ENCODE measurements around the gene KDR. TPM values are rescaled to one million over a fixed set of nuclear protein-coding genes. Genes with fewer than 3 reads are reported as not detected.

KDR gene
- total and polyA plus RNA-seq, 4 donors, result 0.46 to 42.1 (median 10.1) TPM

DNA sequence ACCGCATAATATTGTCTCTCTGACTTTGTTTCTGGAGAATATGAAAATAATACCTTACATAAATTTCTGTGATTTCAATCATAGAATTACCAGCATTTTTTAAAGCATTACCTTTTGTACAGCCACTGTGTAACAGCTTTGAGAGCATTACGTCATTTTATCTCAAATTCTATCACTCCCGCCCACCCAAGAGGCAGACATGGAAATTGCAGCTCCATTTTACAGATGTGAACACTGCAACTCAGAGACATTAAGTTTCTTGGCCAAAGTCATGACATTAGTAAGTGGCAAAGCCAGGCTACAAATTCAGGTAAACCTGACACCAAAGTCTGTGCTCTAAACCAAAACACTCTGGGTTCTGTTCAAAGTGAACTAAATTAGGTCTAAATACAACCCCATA lies 33.6 kb upstream of the KDR start:
- no peak overlapping the region for H3K4me3 ChIP-seq (ENCODE audit: low read length in 2 of 2)
- no peak for ATAC-seq (ENCODE audit: low FRiP score)
- intact Hi-C loops (cut with DNase I), result no loop called here
- H3K4me1 ChIP-seq (ENCODE audit: control insufficient read depth in 1 of 2, insufficient read depth in 2 of 2, low read length in 2 of 2), result no peaks in the 10 kb centered on the region
- H3K9me3 ChIP-seq (ENCODE audit: control insufficient read depth, low read length), result peaks cover 1% of the 10 kb centered on the region
- H3K27ac ChIP-seq (ENCODE audit: low read depth in 1 of 2, low read length in 2 of 2), result no peak overlapping the region
- WGBS, 2 donors, result 54 to 71% methylated on average over 3 of the region's 3 CpGs
- no peak for DNase-seq
- H3K36me3 ChIP-seq (ENCODE audit: control insufficient read depth in 1 of 2, insufficient read depth in 2 of 2, low read length in 1 of 2), result no peaks in the 10 kb centered on the region
- peaks cover 0 to 1% of the 10 kb centered on the region in 2 donors for H3K27me3 ChIP-seq (ENCODE audit: control insufficient read depth in 1 of 2, insufficient read depth in 2 of 2, low read length in 1 of 2)

DNA sequence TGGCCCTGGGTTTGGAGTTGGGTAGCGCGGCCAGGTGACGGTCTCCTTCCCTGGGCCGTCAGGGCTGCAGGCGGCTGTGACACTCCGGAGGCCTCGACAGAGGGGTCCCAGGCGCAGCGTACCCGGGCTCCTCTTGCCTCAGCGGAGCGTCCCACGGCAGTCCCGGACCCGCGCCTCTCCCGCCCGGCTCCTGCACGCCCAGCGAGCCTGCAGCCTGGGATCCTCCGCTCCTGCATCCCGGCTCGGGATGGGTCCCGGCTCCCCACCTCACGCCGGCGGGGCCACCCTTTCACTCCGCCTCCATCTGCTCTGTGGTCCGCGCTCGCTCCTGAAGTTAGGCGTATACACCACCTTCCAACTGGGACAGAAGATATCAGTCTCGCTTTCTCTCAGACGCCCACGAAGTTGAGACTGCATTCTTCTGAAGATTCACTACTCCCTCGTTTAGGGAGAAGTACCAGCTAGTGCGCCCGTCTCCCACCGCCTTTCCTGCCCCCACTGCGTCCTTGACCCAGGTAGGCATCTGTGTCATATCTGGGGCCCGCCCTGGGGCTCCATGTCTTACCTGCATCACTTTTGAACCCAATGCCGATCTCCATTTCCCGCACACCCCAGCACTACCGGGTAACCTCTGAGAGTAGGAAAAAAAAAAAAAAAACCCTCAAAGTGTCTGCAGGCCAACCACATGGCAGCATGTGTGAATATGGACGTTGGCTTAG lies 32.3 kb upstream of the KDR start:
- intact Hi-C loops (cut with DNase I), result no loop called here
- 14 to 28% methylated on average over 37 to 45 of the region's 45 CpGs for WGBS, 2 donors
- Histone ChIP-seq H3K36me3 (ENCODE audit: control insufficient read depth in 1 of 2, insufficient read depth in 2 of 2, low read length in 1 of 2) (no peaks in the 10 kb centered on the region), H3K4me3 (ENCODE audit: low read length in 2 of 2) (no peak overlapping the region), H3K27ac (ENCODE audit: low read depth in 1 of 2, low read length in 2 of 2) (no peak overlapping the region), H3K4me1 (ENCODE audit: control insufficient read depth in 1 of 2, insufficient read depth in 2 of 2, low read length in 2 of 2) (no peaks in the 10 kb centered on the region), H3K27me3 (ENCODE audit: control insufficient read depth in 1 of 2, insufficient read depth in 2 of 2, low read length in 1 of 2) (no peaks in the 10 kb centered on the region), H3K9me3 (ENCODE audit: control insufficient read depth, low read length) (no peaks in the 10 kb centered on the region)
- ATAC-seq (ENCODE audit: low FRiP score) (peak; percentile 38), DNase-seq (no peak)

DNA sequence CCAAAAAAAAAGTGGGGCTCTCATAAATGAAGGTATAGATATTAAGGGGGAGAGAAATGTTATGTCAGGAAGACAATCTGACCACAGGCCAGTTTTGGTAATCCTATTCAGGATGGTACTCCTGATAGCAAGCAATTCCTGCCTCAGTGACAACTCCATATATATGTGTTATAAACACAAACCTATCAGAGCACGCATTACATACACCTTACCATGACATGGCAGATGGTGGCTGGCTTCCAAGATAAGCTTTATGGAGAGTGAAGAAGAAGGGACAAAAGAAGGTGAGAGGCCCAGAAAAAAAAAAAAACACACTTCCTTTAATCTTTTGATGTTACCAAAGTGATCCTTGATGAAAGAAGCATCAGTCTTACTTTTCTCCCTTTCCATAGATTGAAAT lies 29.5 kb upstream of the KDR start:
- intact Hi-C loops (cut with DNase I), result no loop called here
- H3K9me3 ChIP-seq (ENCODE audit: control insufficient read depth, low read length), result no peaks in the 10 kb centered on the region

DNA sequence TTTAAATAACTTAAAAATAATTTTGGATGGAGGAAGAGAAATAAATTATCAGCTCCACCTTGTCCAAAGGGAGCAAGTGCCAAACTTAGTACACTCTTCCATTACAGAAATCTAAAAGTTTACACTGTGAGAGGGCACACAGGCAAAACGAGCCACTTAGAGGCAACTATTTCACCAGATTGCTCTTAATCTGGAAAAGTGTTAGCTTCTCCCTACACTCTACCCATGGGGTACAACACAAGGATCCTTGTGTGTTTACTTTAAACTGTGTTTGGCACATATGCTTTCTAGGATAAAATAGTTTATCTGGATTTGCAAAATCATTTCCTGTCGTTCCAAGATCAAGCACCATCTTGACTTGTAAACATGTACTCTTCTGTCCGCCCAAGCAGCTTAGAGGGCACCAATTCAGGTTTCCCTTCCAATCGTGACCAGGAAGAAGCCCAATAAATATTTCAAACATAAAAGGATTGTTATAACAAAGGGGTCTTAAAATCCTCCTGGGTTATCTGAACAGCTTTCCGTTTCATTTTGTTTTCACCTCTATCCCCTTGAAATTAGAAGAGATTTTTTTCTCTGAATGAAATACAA lies 29.0 kb upstream of the KDR start:
- no peaks in the 10 kb centered on the region for H3K27me3 ChIP-seq (ENCODE audit: control insufficient read depth in 1 of 2, insufficient read depth in 2 of 2, low read length in 1 of 2)
- H3K4me1 ChIP-seq (ENCODE audit: control insufficient read depth in 1 of 2, insufficient read depth in 2 of 2, low read length in 2 of 2), result no peaks in the 10 kb centered on the region
- intact Hi-C loops (cut with DNase I), result no loop called here
- H3K27ac ChIP-seq (ENCODE audit: low read depth in 1 of 2, low read length in 2 of 2), result no peak overlapping the region
- 46 to 58% methylated on average over 5 of the region's 5 CpGs for WGBS, 2 donors
- DNase-seq, result no peak
- H3K9me3 ChIP-seq (ENCODE audit: control insufficient read depth, low read length), result no peaks in the 10 kb centered on the region
- H3K36me3 ChIP-seq (ENCODE audit: control insufficient read depth in 1 of 2, insufficient read depth in 2 of 2, low read length in 1 of 2), result no peaks in the 10 kb centered on the region
- H3K4me3 ChIP-seq (ENCODE audit: low read length in 2 of 2), result no peak overlapping the region
- no peak for ATAC-seq (ENCODE audit: low FRiP score)

More for the DNA sequence above, 29.5 kb upstream of the KDR start:
- H3K36me3 ChIP-seq (ENCODE audit: control insufficient read depth in 1 of 2, insufficient read depth in 2 of 2, low read length in 1 of 2), result no peaks in the 10 kb centered on the region
- no peak overlapping the region for H3K27ac ChIP-seq (ENCODE audit: low read depth in 1 of 2, low read length in 2 of 2)
- no peak overlapping the region for H3K4me3 ChIP-seq (ENCODE audit: low read length in 2 of 2)
- DNase-seq (no peak), ATAC-seq (ENCODE audit: low FRiP score) (no peak)
- 87 to 96% methylated on average over 1 of the region's 1 CpG for WGBS, 2 donors
- H3K27me3 ChIP-seq (ENCODE audit: control insufficient read depth in 1 of 2, insufficient read depth in 2 of 2, low read length in 1 of 2), result no peaks in the 10 kb centered on the region
- no peaks in the 10 kb centered on the region for H3K4me1 ChIP-seq (ENCODE audit: control insufficient read depth in 1 of 2, insufficient read depth in 2 of 2, low read length in 2 of 2)

DNA sequence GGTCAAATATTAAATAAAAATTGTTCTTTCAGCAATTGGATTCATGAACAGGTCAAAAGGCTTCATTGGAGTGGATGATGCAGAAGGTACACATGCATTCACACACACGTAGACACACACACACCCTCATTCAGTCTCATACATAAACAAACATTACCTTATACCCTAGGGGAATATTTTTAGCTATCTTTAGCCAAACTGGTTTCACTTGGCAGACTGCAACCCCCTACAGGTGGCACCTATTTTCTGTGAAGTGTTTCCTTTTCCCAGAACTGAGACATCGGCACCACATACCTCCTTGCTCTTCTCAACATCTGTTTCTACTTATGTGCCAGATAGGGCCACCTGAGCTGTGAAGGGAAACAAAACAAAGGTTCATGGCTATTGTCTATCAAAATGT lies 18.5 kb upstream of the KDR start:
- Histone ChIP-seq H3K4me1 (ENCODE audit: control insufficient read depth in 1 of 2, insufficient read depth in 2 of 2, low read length in 2 of 2) (no peaks in the 10 kb centered on the region), H3K27ac (ENCODE audit: low read depth in 1 of 2, low read length in 2 of 2) (no peak overlapping the region), H3K4me3 (ENCODE audit: low read length in 2 of 2) (no peak overlapping the region), H3K27me3 (ENCODE audit: control insufficient read depth in 1 of 2, insufficient read depth in 2 of 2, low read length in 1 of 2) (no peaks in the 10 kb centered on the region), H3K36me3 (ENCODE audit: control insufficient read depth in 1 of 2, insufficient read depth in 2 of 2, low read length in 1 of 2) (no peaks in the 10 kb centered on the region), H3K9me3 (ENCODE audit: control insufficient read depth, low read length) (no peaks in the 10 kb centered on the region)
- WGBS, 2 donors, result 24 to 41% methylated on average over 2 of the region's 2 CpGs
- intact Hi-C loops (cut with DNase I), result no loop called here
- ATAC-seq (ENCODE audit: low FRiP score) (no peak), DNase-seq (no peak)

DNA sequence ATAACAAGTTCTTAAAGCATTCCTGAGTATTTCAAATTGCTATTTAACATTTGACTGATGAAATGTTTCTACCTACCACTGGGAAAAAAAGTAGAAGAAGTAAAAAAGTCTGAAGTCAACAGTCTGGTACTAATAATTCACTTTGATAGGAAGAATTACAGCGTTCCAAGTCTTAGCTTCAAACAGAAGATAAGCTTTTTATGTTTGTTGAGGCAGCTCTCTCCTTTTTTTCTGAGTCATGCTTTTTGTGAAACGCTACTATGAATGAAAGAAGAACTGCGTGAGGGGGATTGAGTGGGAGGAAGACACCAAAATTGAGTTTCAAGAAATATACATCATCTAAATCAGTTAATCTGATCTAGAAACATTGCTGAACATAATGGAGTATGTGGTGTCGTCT lies 13.0 kb upstream of the KDR start:
- Histone ChIP-seq H3K36me3 (ENCODE audit: control insufficient read depth in 1 of 2, insufficient read depth in 2 of 2, low read length in 1 of 2) (no peaks in the 10 kb centered on the region), H3K27ac (ENCODE audit: low read depth in 1 of 2, low read length in 2 of 2) (no peak overlapping the region), H3K4me1 (ENCODE audit: control insufficient read depth in 1 of 2, insufficient read depth in 2 of 2, low read length in 2 of 2) (no peaks in the 10 kb centered on the region), H3K27me3 (ENCODE audit: control insufficient read depth in 1 of 2, insufficient read depth in 2 of 2, low read length in 1 of 2) (no peaks in the 10 kb centered on the region), H3K9me3 (ENCODE audit: control insufficient read depth, low read length) (no peaks in the 10 kb centered on the region), H3K4me3 (ENCODE audit: low read length in 2 of 2) (no peak overlapping the region)
- ATAC-seq (ENCODE audit: low FRiP score) (no peak), DNase-seq (no peak)
- intact Hi-C loops (cut with DNase I), result no loop called here
- WGBS, 2 donors, result 26 to 27% methylated on average over 4 of the region's 4 CpGs

DNA sequence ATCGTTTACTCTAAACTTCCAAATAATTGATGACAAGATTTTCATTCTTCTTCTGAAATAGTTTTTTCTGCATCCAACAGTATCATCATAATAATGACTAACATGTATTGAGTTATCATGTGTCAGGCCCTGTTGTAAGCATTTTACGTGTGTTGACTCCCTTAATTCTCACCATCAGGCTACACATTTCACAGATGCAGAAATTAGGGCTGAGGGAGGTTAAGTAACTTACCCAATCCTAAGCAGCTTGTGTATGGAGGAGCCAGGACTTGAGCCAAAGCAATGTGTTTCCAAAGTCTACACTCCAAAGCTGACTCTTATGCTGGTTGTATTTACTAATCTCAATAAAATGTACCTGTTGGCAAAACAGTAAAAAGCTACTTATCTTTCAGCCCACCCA lies 11.2 kb upstream of the KDR start:
- DNase-seq, result no peak
- intact Hi-C loops (cut with DNase I), result no loop called here
- WGBS, 2 donors, result 86 to 93% methylated on average over 2 of the region's 2 CpGs

DNA sequence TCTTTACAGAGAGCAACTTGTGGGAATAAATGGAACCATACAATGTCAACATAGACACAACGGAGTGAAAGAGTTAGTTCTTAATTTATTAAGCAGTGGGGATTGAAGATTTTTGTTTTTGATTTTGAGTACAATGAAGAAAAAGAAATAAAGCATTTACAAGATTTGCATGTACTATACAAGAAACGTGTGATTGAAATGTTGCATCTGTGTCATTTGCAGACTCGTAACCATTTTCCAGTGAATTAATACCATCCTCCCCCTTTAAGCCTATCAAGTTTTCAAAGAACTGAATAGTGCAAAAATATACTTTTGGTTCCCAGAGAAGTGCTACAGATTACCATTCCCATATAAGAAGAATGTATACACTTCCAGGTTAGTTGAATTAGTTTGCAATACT lies 8.6 kb upstream of the KDR start:
- no peaks in the 10 kb centered on the region for H3K36me3 ChIP-seq (ENCODE audit: control insufficient read depth in 1 of 2, insufficient read depth in 2 of 2, low read length in 1 of 2)
- intact Hi-C loops (cut with DNase I), result no loop called here

More for the DNA sequence above, 11.2 kb upstream of the KDR start:
- H3K9me3 ChIP-seq (ENCODE audit: control insufficient read depth, low read length), result no peaks in the 10 kb centered on the region
- ATAC-seq (ENCODE audit: low FRiP score), result no peak
- no peaks in the 10 kb centered on the region for H3K4me1 ChIP-seq (ENCODE audit: control insufficient read depth in 1 of 2, insufficient read depth in 2 of 2, low read length in 2 of 2)
- no peaks in the 10 kb centered on the region for H3K27me3 ChIP-seq (ENCODE audit: control insufficient read depth in 1 of 2, insufficient read depth in 2 of 2, low read length in 1 of 2)
- no peaks in the 10 kb centered on the region for H3K36me3 ChIP-seq (ENCODE audit: control insufficient read depth in 1 of 2, insufficient read depth in 2 of 2, low read length in 1 of 2)
- H3K27ac ChIP-seq (ENCODE audit: low read depth in 1 of 2, low read length in 2 of 2), result no peak overlapping the region
- no peak overlapping the region for H3K4me3 ChIP-seq (ENCODE audit: low read length in 2 of 2)

DNA sequence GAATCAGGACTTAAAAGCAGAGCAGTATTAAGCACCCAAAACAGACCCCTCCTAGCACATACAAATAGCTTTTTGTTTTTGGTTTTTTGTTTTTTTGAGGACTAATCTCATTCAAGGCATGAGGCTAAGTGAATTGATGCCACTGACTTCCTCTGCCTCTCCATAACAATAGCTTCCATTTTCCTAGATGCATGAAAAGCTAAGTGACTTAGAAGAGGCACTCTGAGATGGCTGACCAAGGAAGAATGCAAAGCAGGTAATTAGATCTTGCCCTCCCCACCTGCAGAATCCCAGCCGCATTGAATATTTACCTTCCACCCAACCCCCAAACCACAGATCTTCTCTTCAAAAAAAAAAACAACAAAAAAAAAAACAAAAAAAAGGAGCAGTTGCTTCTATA lies 7.4 kb upstream of the KDR start:
- H3K36me3 ChIP-seq (ENCODE audit: control insufficient read depth in 1 of 2, insufficient read depth in 2 of 2, low read length in 1 of 2), result no peaks in the 10 kb centered on the region
- no peaks in the 10 kb centered on the region for H3K4me1 ChIP-seq (ENCODE audit: control insufficient read depth in 1 of 2, insufficient read depth in 2 of 2, low read length in 2 of 2)
- 81 to 92% methylated on average over 1 of the region's 1 CpG for WGBS, 2 donors
- DNase-seq, result no peak
- H3K27ac ChIP-seq (ENCODE audit: low read depth in 1 of 2, low read length in 2 of 2), result no peak overlapping the region
- no peak for ATAC-seq (ENCODE audit: low FRiP score)
- H3K27me3 ChIP-seq (ENCODE audit: control insufficient read depth in 1 of 2, insufficient read depth in 2 of 2, low read length in 1 of 2), result no peaks in the 10 kb centered on the region
- no peak overlapping the region for H3K4me3 ChIP-seq (ENCODE audit: low read length in 2 of 2)
- no peaks in the 10 kb centered on the region for H3K9me3 ChIP-seq (ENCODE audit: control insufficient read depth, low read length)
- intact Hi-C loops (cut with DNase I), result no loop called here

More for the DNA sequence above, 8.6 kb upstream of the KDR start:
- no peak overlapping the region for H3K27ac ChIP-seq (ENCODE audit: low read depth in 1 of 2, low read length in 2 of 2)
- no peaks in the 10 kb centered on the region for H3K27me3 ChIP-seq (ENCODE audit: control insufficient read depth in 1 of 2, insufficient read depth in 2 of 2, low read length in 1 of 2)
- H3K4me1 ChIP-seq (ENCODE audit: control insufficient read depth in 1 of 2, insufficient read depth in 2 of 2, low read length in 2 of 2), result no peaks in the 10 kb centered on the region
- H3K9me3 ChIP-seq (ENCODE audit: control insufficient read depth, low read length), result no peaks in the 10 kb centered on the region
- DNase-seq (no peak), ATAC-seq (ENCODE audit: low FRiP score) (no peak)
- H3K4me3 ChIP-seq (ENCODE audit: low read length in 2 of 2), result peak overlapping the region in 1 of 2 donors; percentile 26
- WGBS, 2 donors, result 17 to 49% methylated on average over 3 of the region's 3 CpGs

Data from aorta (tissue), 5 donors.